ENCODE measurements around the gene ADAMTS6.
"Not testable (repeated sequence)": the region's sequence is repeated elsewhere in the genome, so short reads cannot be mapped to it uniquely, and the experiment has no call there.

Gene ADAMTS6, protein sequence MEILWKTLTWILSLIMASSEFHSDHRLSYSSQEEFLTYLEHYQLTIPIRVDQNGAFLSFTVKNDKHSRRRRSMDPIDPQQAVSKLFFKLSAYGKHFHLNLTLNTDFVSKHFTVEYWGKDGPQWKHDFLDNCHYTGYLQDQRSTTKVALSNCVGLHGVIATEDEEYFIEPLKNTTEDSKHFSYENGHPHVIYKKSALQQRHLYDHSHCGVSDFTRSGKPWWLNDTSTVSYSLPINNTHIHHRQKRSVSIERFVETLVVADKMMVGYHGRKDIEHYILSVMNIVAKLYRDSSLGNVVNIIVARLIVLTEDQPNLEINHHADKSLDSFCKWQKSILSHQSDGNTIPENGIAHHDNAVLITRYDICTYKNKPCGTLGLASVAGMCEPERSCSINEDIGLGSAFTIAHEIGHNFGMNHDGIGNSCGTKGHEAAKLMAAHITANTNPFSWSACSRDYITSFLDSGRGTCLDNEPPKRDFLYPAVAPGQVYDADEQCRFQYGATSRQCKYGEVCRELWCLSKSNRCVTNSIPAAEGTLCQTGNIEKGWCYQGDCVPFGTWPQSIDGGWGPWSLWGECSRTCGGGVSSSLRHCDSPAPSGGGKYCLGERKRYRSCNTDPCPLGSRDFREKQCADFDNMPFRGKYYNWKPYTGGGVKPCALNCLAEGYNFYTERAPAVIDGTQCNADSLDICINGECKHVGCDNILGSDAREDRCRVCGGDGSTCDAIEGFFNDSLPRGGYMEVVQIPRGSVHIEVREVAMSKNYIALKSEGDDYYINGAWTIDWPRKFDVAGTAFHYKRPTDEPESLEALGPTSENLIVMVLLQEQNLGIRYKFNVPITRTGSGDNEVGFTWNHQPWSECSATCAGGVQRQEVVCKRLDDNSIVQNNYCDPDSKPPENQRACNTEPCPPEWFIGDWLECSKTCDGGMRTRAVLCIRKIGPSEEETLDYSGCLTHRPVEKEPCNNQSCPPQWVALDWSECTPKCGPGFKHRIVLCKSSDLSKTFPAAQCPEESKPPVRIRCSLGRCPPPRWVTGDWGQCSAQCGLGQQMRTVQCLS (N-terminal part only)

DNA sequence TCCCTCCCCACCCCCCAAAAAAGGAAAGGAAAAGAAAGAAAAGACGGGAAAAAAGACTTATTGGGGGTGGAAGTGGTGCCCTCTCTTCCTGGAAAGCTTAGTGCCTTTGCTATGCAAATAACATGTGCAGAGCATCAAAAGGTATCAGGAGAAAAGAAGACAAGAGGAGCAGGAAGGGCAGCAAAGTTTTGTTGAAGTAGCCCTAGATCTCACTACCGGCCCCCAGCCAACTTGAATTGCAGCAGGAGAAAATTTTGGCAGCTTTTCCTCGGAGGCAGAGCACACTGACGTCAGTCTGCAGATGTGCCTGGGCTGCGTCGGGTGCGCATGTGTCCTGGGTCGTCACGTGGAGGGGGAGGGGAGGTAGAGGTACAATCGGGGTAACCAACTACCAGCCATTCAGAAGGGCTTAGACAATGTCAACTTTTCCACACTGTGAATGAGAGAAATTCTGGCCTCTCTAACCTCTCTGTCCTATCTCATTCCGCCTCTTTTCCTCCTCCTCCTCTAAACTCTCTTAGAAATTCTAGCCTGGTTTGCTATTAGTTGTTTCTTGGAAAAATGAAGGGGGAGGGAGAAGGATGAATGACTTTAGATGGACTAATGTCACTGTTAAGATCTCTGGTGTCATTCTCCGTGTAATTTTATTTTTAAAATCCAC lies at the start of gene ADAMTS6:
Gene ADAMTS6 (minus strand): TSS at position 286 of the 661 bp plus-strand sequence. CDS start 8,247 bp downstream, outside the sequence.
- peak; percentile 76 for DNase-seq

- no peak for DNase-seq
Observed at GRCh38 chr5:65530904-65531303, 49.2 kb upstream of the ADAMTS6 start.

DNA sequence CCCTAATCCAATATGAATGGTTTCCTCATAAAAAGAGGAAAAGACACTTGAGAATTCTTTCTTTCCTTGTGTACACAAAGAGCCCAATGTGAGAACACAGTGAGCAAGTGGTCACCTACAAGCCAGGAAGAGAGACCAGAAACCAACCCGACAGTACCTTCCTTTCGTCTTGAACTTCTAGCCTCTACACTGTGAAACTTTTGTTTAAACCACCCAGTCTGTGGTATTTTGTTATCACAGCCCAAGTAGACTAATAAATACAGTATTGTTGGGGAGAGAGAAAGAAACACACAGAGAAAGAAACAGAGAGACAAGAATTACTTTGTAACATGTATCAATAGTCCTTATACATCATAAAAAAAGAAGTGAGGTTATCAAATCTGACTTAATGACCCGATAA lies 44.0 kb upstream of the ADAMTS6 start:
- no peak for DNase-seq

- no peak for DNase-seq
Observed at GRCh38 chr5:65512170-65512937, 30.6 kb upstream of the ADAMTS6 start.

GRCh38 chr5:65508978-65509377 lies 27.3 kb upstream of the ADAMTS6 start:
- no peak for DNase-seq

DNA sequence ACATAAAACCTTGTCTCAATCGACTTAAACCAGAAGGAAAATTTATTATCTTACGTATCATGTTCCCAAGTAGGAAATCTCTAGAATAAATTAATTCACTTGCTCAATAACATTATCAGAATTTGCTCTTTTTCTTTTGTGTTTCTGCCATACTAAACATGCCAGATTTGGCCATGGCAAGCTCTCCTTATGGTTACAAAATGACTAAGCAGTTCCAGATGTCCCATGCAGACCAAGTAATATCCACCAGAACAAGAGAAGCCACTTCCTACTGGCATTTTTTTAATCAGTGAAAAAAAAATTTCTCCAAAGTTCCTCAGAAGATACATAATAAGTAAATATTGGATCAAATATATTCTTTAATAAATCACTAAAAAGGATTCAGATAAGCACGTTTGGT lies 25.2 kb upstream of the ADAMTS6 start:
- no peak for DNase-seq

DNA sequence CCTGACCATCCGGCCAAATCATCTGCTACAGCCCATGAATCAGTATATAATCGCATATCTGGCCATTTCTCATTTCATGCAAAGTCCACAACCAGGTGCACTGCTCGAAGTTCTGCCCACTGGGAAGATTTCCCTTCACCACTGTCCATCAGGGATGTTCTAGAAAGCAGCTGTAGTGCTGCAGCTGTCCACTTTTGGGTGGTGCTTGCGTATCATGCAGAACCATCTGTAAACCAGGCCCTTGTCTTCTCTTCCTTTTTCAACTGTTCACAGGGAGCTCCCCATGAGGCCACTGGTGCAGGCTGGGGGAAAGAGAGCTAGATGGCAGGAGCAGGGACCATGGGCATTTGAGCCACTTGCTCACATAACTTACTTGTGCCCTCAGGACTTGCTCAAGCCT lies 7.4 kb upstream of the ADAMTS6 start:
- no peak for DNase-seq

- not testable (repeated sequence) for DNase-seq
Observed at GRCh38 chr5:65488038-65488687, 6.4 kb upstream of the ADAMTS6 start.

- DNase-seq: not testable (repeated sequence)
Observed at GRCh38 chr5:65486803-65487202, 5.1 kb upstream of the ADAMTS6 start.

GRCh38 chr5:65485405-65485804 lies 3.7 kb upstream of the ADAMTS6 start:
- DNase-seq: no peak

DNA sequence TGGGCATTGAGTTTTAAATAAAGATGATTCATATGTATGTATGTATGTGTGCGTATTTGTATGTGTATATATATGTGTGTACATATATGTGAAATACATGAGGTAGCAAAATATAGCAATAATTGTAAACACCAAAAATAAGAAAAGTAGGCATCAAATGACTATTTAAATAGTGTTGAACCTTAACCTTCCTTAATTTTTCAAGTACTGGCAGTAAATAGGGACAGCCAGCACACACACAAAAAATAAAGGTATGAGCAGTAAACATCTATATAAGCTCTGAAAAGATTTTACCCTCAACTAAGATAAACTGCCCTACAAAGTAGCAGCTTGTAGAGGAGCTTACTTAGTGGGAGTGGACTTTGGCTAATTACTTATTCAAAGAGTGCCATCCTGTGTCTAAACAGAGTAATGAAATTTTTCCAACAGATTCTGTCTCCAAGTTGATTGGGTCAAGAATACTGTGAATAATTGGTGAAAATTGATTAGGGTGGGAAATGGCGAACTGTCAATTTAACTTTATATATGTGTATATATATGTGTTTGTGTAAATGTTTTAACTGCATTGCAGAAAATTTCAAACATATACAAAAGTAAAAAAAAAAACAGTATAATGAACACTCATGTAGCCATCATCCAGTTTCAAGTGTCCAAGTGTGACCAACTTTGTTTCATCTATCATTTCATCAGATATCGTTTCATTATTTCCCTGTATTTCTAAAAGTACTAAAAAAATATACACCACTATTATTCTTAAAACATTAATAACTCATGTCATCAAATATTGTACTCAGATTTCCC lies 2.0 kb upstream of the ADAMTS6 start:
- no peak for DNase-seq

DNA sequence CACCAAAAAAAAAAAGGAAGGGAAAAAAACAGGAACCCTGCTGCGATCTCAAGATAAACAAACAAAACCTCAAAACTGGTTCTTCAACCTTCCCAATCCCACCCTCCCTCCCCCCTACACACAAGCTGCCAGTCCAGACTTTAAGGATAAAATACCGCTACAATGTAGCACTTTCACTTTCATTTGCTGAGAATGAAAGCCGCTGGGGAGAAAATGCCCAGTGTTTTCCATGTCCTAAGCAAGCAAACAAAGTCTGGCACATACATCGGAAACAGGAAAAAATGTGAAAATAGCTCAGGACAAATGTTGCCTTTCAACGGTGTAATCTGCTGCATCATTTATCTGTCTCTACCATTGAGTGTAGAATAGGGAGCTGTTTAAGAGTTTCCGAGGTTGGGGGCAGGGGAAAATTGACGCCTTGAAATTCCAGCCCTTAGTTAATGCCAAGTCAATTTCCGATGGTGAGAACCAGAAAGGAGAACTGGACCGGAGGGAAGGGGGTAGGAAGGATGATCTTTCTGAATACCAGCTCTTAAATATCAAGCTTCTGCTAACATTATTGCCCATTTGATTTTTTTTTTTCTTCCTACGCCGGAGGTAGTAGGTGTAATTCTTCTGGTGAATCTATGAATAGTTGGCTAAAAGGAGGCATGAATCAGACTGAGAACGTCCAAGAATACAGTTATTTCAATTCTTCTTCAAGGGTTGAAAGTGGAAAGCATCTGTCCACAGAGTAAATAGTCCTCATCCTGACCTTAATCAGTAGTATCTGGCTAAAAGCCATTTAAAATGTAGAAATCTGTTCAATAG lies 1.2 kb upstream of the ADAMTS6 start:
- DNase-seq: no peak

- DNase-seq: no peak
Observed at GRCh38 chr5:65482296-65482735, 596 bp upstream of the ADAMTS6 start.

GRCh38 chr5:65481171-65481581 lies 544 bp downstream of the ADAMTS6 start:
- no peak for DNase-seq

DNA sequence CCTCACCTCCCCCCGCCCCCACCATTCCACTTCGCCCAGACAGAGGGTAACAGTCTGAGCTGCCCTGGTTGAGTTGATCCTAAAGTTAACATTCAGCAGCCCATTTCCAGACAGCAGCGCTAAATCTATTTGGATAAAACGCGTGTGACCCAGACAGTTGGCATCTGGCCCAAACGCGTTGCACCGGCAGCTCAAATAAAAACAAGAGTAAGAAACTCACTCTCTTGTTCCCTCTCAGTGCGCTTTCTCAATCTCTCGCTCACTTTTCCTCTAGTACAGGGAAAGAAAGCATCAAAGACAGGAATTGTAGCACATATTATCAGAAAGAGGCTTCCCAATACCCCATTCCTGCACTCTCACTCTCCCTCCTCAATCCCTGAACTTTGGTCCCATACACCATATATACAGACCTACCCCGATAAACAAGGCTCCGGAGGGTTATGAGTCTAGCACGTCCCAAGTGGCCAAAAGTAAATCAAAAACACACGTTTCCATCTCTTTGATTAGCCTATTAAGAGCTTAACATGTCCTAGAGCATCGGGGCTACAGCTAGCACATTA lies 1.3 kb downstream of the ADAMTS6 start:
- no peak for DNase-seq

- no peak for DNase-seq
Observed at GRCh38 chr5:65479527-65479926, 2.2 kb downstream of the ADAMTS6 start.

- no peak for DNase-seq
Observed at GRCh38 chr5:65478336-65478735, 3.4 kb downstream of the ADAMTS6 start.

DNA sequence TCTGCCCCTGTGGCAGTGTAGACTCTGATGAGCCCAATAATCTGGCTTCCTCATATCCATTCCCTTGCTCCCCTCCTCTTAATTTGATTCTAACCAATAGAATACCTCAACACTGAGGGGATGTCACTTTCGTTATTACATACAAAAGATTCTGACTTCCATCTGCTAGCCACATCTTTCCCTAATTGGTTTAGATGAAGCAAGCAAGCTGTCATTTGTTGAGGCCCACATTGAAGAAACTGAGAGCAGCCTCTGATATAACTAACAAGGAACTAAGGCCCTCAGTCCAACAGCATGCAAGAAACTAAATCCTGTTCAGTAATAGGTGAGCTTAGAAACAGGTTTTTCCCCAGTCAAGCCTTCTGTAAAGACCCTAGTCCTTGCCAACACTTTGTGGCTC lies 5.8 kb downstream of the ADAMTS6 start:
- no peak for DNase-seq

GRCh38 chr5:65475336-65475735 lies 6.4 kb downstream of the ADAMTS6 start:
- no peak for DNase-seq
